Measurements from ENCODE around the gene OCSTAMP.

DNA sequence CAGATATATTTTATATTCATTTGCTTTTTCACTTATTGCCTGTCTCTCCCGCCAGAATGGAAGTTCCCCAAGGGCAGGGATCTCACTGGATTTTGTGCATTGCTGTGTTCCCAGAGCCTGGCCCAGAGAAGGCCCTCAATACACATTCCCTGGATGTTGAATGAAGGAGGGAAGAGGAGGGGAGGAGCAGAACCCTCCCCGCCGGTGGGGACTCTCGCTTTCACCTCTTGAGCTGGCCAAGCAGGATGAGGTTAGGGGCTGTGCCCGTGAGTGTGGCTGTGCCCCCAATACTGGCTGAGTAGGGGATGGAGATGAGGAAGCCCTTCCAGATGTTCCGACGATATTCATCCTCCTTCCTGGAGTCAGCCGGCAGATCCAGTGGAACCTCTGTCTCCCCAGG is 45.5 kb upstream of the OCSTAMP start:
- TF ChIP-seq, protein P1, sequence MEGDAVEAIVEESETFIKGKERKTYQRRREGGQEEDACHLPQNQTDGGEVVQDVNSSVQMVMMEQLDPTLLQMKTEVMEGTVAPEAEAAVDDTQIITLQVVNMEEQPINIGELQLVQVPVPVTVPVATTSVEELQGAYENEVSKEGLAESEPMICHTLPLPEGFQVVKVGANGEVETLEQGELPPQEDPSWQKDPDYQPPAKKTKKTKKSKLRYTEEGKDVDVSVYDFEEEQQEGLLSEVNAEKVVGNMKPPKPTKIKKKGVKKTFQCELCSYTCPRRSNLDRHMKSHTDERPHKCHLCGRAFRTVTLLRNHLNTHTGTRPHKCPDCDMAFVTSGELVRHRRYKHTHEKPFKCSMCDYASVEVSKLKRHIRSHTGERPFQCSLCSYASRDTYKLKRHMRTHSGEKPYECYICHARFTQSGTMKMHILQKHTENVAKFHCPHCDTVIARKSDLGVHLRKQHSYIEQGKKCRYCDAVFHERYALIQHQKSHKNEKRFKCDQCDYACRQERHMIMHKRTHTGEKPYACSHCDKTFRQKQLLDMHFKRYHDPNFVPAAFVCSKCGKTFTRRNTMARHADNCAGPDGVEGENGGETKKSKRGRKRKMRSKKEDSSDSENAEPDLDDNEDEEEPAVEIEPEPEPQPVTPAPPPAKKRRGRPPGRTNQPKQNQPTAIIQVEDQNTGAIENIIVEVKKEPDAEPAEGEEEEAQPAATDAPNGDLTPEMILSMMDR (IDR thresholded peaks at IDR 0.05; ENCODE audit: insufficient read depth, low read depth, low read length) = no peak
- no peak for TF ChIP-seq EZH2 (IDR thresholded peaks at IDR 0.05; ENCODE audit: insufficient read depth, low read length)

All from astrocyte (in vitro differentiated cells and primary cell).